Heart right ventricle (tissue), 16 donors: ENCODE results near the gene CEP55. TPM values are rescaled to one million over a fixed set of nuclear protein-coding genes. Genes with fewer than 3 reads are reported as not detected.

Experiments
- ATAC-seq, 8 donors: fragments of 200-7000 bp; cut with Tn5 transposase; one replicate each; pipeline ENCODE4 v1.9.1; 2020; ENCODE audit warnings: mild to moderate bottlenecking in 8 of 8, moderate library complexity in 8 of 8, moderate number of reproducible peaks in 1 of 8
- DNase-seq, 2 donors: peaks; one replicate each; pipeline ENCODE4 v3.0.0-alpha.2; 2020
- H3K27ac ChIP-seq, 10 donors: fragments of 200-600 bp; sonication (generic) in 2 of 10; one replicate each; pipeline versions ENCODE4 v1.5.0 to v1.8.0; 2020 to 2022; ENCODE audit warnings: mild to moderate bottlenecking in 3 of 10
- H3K27me3 ChIP-seq, 7 donors: fragments of 200-600 bp; one replicate each; pipeline ENCODE4 v1.8.0; 2021 to 2022; ENCODE audit warnings: mild to moderate bottlenecking in 2 of 7
- H3K36me3 ChIP-seq, 9 donors: fragments of 200-600 bp; sonication (generic) in 1 of 9; one replicate each; pipeline versions ENCODE4 v1.5.0 to v1.8.0; 2020 to 2022; ENCODE audit warnings: mild to moderate bottlenecking in 2 of 9
- H3K4me1 ChIP-seq, 9 donors: fragments of 200-600 bp; sonication (generic) in 1 of 9; one replicate each; pipeline versions ENCODE4 v1.5.0 to v1.8.0; 2020 to 2022; ENCODE audit warnings: mild to moderate bottlenecking in 4 of 9
- H3K4me3 ChIP-seq, 10 donors: fragments of 200-600 bp; sonication (generic) in 2 of 10; one replicate each; pipeline versions ENCODE4 v1.5.0 to v1.8.0; 2020 to 2022; ENCODE audit warnings: mild to moderate bottlenecking in 7 of 10, moderate library complexity in 2 of 10
- H3K9me3 ChIP-seq, 11 donors: fragments of 200-600 bp in 10 of 11; sonication (generic) in 2 of 11; one replicate each; pipeline versions ENCODE4 v1.5.0 to v1.8.0; 2013 to 2022; ENCODE audit warnings: mild to moderate bottlenecking in 2 of 11, control low read depth in 1 of 11, moderate library complexity in 1 of 11
- CTCF ChIP-seq, 9 donors: fragments of 200-600 bp; sonication (generic) in 2 of 9; IDR thresholded peaks; one replicate each; pipeline versions ENCODE4 v1.5.0 to v1.8.0; 2021 to 2022; ENCODE audit warnings: antibody characterized with exemption in 9 of 9, mild to moderate bottlenecking in 5 of 9, moderate library complexity in 1 of 9
- WGBS, 2 donors: extraction: QIAGEN DNeasy Blood & Tissue Kit; methylation state at CpG; one replicate each; pipeline ENCODE4 v1.1.7; 2013; ENCODE audit warnings: inconsistent platforms in 1 of 2; 5-methylcytosine and 5-hydroxymethylcytosine counted together
- intact Hi-C, 10 donors: fragments of 100-400 bp; cut with DNase I; formaldehyde crosslinking; loops; one replicate each; pipeline versions ENCODE4 v1.11.1 to v1.14.2; 2022
- polyA plus RNA-seq, 2 donors: library from polyadenylated mRNA; stranded (reverse); fragments of 200-250 nt; gene quantifications; one replicate each; pipeline ENCODE4 v1.2.3, GENCODE V29; 2013
- total RNA-seq, 10 donors: library from RNA; stranded (reverse); fragmentation: NEBNext Ultra II Directional in 3 of 10; extraction: Animal tissue kit (Norgen Biotek cat#: 25700) in 3 of 10; gene quantifications; one replicate each; pipeline versions ENCODE4 v1.2.1 to v1.2.4, GENCODE V29; 2021 to 2023
- donor health status: Arrhythmogenic right ventricular cardiomyopathy.
- donor health status: ischemic (EF 13 %, LVEDD 7.1; RV severe dilation, severe dysfunction).
- donor health status: healthy with polysubstance abuse.
- donor health status: DM: no; HTN: yes; CAD: no.
- donor health status: DM: no; HTN: no; CAD: no.
- donor health status: ischemic (EF 25% LVEDD 6.9; RV normal size, moderate dysfunction).
- donor health status: ischemic (EF 25% LVEDD 5.7; RV mildly dilated, moderate dysfunction).
- donor health status: healthy.
- donor health status: DM: yes; HTN: yes; CAD: no.
- donor health status: Ischemic cardiomyopathy.
- donor health status: ischemic (EF 35%, LVEDD 5.7; RV mildly dilated, moderate dysfunction).
- donor health status: nonischemic (EF 11% LVEDD 7.7; RV severe dilation, severe dysfunction).
- donor health status: DM: yes; HTN: yes; CAD: no.
- donor health status: PGD.
- donor health status: ischemic (EF 29% LVEDD 5.4; RV normal size, mild dysfunction).
- donor health status: nonischemic (EF 23%, LVEDD 6.1; RV moderate dilation, normal function).

The CEP55 gene
- total and polyA plus RNA-seq, 12 donors = 0.13 to 4.4 (median 0.22) TPM; not detected in 3

- intact Hi-C loops = no loop called here
- TF ChIP-seq CTCF (IDR thresholded peaks at IDR 0.05) = no peak
- WGBS, 2 donors = 59 to 60% methylated on average over 3 of the region's 3 CpGs
- no peak overlapping the region for H3K4me3 ChIP-seq
- H3K27me3 ChIP-seq = peaks cover 12 to 74% (median 55%) of the 10 kb centered on the region in 7 donors
- no peaks in the 10 kb centered on the region for H3K9me3 ChIP-seq
- H3K4me1 ChIP-seq = peaks cover 0 to 19% (median 6%) of the 10 kb centered on the region in 9 donors
- H3K36me3 ChIP-seq = no peaks in the 10 kb centered on the region
- no peak for DNase-seq
- H3K27ac ChIP-seq = no peak overlapping the region
- ATAC-seq = no peak
Observed at GRCh38 chr10:93565446-93565845, 69.0 kb downstream of the CEP55 start.

- 1% methylated on average over 85 of the region's 85 CpGs for WGBS, 2 donors
- no peak for TF ChIP-seq CTCF (IDR thresholded peaks at IDR 0.05)
- DNase-seq = peak; percentile 14 to 56
Observed at GRCh38 chr10:93566435-93567276, 70.2 kb downstream of the CEP55 start, which contains the start of gene FFAR4. Gene FFAR4 (plus strand): TSS chr10:93566665. CDS start chr10:93566721, 56 bp downstream.

DNA sequence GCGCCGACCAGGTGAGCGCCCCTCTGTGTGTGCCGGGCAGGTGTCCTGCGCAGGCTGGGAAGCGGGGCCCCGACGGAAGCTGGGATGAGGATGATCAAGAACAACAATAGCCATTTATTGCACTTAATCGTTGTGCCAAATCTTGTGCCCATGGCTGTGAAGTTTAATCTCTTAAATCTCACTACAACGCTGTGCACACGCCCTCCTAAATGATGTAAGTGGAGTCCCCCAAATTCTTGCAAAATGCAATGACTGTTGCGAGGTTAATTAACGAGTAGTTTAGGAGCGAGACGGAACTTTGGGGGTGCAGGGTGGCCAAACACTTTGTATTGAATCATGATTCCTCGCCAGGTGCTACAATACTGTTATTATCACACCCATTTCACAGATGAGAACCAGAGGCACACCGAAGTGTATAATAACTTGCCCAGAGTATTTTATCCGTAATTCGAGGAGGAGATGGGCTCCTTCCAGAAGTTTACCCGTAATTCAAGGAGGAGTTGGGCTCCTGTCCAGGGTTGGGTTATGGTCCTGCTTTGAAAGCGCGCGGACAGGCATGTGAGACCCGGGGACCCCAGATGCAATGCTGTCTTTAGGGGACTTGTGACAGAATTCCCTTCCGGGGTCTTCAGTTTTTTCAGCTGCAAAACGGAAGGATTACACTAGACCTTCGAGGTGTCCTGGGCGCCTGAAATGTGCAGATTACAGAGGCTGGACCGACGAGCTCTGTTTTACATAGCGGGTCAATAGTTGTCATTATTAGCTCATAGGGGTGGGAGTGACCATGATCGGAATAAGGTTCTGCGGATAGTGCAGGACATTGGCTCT lies 71.1 kb downstream of the CEP55 start:
- intact Hi-C loops = no loop called here
- DNase-seq (no peak), ATAC-seq (no peak)
- H3K36me3 ChIP-seq = no peaks in the 10 kb centered on the region
- peaks cover 0 to 21% (median 6%) of the 10 kb centered on the region in 9 donors for H3K4me1 ChIP-seq
- peaks cover 12 to 83% (median 62%) of the 10 kb centered on the region in 7 donors for H3K27me3 ChIP-seq
- peak overlapping the region in 8 of 10 donors; percentile 18 to 43 (median 34) for H3K4me3 ChIP-seq
- no peaks in the 10 kb centered on the region for H3K9me3 ChIP-seq
- H3K27ac ChIP-seq = no peak overlapping the region
- 10 to 11% methylated on average over 33 of the region's 33 CpGs for WGBS, 2 donors
- no peak for TF ChIP-seq CTCF (IDR thresholded peaks at IDR 0.05)

More at GRCh38 chr10:93566435-93567276, 70.2 kb downstream of the CEP55 start, which contains the start of gene FFAR4:
- Histone ChIP-seq H3K27ac (no peak within 1 kb of the TSS), H3K4me3 (peak within 1 kb of the TSS; percentile 4 to 43 (median 30)), H3K36me3 (no peaks in the 10 kb centered on the region), H3K27me3 (peaks cover 12 to 83% (median 62%) of the 10 kb centered on the region in 7 donors), H3K4me1 (peaks cover 0 to 19% (median 6%) of the 10 kb centered on the region in 9 donors), H3K9me3 (no peaks in the 10 kb centered on the region)
- intact Hi-C loops = no loop called here
- ATAC-seq = peak; percentile 57 to 85 (median 71)

- DNase-seq = peak in 1 of 2 donors; percentile 17
- WGBS, 2 donors = 4 to 5% methylated on average over 21 of the region's 21 CpGs
- Histone ChIP-seq H3K4me1 (peaks cover 0 to 26% (median 6%) of the 10 kb centered on the region in 9 donors), H3K9me3 (no peaks in the 10 kb centered on the region), H3K27ac (no peak overlapping the region), H3K4me3 (peak overlapping the region in 5 of 10 donors; percentile 1 to 43 (median 26)), H3K27me3 (peaks cover 12 to 85% (median 62%) of the 10 kb centered on the region in 7 donors), H3K36me3 (no peaks in the 10 kb centered on the region)
- TF ChIP-seq CTCF (IDR thresholded peaks at IDR 0.05) = no peak
- intact Hi-C loops = no loop called here
- no peak for ATAC-seq
Observed at GRCh38 chr10:93568105-93568390, 71.6 kb downstream of the CEP55 start.
